LoVo (cell line): ENCODE results near the gene BICD1.
"Not testable (repeated sequence)": the region's sequence is repeated elsewhere in the genome, so short reads cannot be mapped to it uniquely, and the experiment has no call there.

Source experiments
- DNase-seq: peaks from one replicate; pipeline ENCODE4 v3.0.0-alpha.2; 2016; ENCODE audit warnings: low spot score

BICD1 gene

GRCh38 chr12:32106517-32107358 lies at the start of gene BICD1:
Gene BICD1, plus strand, starts transcription at chr12:32106847. Its CDS starts 485 bp downstream, at chr12:32107332.
- DNase-seq: peak; percentile 93

- DNase-seq: no peak
Measured at GRCh38 chr12:32061033-32061432, 45.6 kb upstream of the BICD1 start.

DNA sequence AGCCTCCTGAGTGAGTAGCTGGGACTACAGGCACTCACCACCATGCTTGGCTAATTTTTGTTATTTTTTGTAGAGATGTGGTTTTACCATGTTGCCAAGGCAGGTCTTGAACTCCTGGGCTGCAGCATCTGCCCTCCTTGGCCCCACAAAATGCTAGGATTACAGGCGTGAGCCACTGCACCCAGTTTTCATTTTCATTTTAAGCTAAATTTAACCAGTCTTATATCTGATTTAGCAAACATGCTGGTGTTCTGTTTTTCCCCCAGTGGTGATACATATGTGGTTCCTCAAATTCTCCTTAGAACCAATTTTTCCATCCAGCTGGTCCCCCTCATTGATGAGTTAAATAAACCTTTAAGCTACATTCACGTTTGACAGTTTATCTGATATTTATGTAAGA lies 43.8 kb upstream of the BICD1 start:
- DNase-seq: no peak

DNA sequence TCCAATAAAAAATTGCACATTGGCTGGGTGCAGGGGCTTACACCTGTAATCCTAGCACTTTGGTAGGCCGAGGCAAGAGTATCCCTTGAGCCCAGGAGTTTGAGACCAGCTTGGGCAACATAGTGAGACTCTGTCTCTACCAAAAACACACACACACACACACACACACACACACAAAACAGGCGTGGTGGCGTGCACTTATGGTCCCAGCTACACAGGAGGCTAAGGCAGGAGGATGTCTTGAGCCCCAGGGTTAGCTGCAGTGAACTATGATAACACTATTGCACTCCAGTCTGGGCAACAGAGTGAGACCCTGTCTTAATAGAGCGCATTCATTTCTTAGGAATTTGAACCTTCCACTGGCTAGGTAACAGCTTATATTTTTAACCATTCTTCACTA lies 42.9 kb upstream of the BICD1 start:
- no peak for DNase-seq

- no peak for DNase-seq
Measured at GRCh38 chr12:32066206-32066605, 40.4 kb upstream of the BICD1 start.

- DNase-seq: peak; percentile 77
Measured at GRCh38 chr12:32069071-32069470, 37.6 kb upstream of the BICD1 start.

- no peak for DNase-seq
Measured at GRCh38 chr12:32069731-32070130, 36.9 kb upstream of the BICD1 start.

DNA sequence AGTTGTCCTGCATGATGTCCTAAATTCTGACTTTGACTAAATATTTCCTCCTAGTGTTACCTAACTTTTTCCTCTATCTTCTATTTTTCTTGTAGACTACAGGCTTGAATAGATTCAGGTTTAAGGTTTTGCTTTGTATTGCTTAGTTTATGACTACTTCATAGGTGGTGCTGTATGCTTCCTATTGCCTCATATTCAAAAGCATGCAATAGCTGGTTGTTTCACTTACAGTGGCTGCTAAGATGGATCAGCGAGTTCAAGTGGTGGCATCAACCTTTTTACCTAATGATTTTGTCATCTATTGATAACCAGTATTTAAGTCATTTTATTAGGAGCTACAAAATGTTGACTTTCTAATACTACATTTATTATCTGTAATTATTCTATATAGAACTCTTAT lies 36.3 kb upstream of the BICD1 start:
- no peak for DNase-seq

DNA sequence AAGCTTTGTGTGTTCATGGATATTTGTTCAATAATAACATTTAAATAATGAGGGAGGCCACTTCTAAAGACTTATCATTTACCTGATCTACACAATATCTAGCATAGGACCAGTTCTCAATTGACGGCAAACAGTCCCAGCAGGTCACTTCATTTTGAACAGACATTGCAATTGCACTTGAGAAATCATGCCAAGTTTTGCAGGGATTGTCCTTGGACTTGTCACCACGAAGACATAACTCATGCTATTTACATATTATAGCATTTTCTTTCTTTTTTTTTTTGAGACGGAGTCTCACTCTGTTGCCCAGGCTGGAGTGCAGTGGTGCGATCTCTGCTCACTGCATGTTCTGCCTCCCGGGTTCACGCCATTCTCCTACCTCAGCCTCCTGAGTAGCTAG lies 34.5 kb upstream of the BICD1 start:
- no peak for DNase-seq

DNA sequence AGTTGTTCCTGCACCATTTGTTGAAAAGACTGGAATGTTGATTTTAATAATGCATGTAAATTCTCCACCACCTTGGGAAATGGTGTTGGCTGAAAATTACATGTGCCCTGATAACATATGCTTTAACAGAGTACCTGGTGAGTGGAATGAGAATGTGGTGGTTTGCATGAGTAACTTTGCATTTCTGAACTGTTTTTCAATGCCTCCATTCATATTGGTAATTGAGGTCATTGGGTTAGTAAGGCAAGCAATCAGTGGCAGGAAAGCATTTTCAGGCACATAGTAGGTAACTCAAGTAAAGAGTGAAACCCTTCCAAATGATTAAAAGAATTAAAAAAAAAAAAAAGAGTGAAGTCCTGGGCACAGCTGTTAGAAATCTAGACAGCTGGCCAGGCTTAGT lies 32.2 kb upstream of the BICD1 start:
- no peak for DNase-seq

- no peak for DNase-seq
Measured at GRCh38 chr12:32076941-32077340, 29.7 kb upstream of the BICD1 start.

DNA sequence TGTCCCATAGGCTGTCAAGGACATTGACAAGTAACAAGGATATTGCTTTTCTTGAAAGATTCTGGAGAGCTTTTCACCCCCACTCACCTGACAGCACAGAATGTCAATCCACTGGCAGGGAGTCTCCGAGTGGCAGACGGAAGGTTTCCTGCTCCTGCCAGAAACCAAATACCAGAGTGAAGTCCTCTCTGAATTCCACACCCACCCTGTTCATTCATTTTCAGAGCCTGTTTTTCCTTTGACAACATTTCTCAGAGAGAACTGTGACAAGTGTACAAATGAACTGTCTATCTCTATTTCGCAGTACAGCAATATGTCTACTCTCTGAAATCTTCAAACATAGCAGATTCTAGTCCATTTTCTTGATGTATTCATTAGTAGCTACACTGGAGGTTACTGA lies 26.2 kb upstream of the BICD1 start:
- no peak for DNase-seq

DNA sequence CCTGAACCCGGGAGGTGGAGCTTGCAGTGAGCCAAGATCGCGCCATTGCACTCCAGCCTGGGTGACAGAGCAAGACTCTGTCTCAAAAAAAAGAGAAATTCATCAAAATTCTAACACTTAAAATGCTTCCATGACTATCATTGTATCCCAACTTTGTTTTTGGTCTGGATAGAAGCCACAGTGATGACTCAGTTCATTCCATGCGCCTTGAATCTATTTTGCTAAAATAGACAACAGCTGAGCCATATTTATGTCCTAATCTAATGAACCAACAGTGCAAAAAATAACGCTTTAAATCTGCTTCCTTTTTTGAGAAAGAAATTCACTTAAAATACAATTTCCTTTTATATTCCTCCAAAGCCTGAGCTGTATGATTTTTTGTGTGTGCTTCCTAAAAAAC lies 23.2 kb upstream of the BICD1 start:
- DNase-seq: no peak

DNA sequence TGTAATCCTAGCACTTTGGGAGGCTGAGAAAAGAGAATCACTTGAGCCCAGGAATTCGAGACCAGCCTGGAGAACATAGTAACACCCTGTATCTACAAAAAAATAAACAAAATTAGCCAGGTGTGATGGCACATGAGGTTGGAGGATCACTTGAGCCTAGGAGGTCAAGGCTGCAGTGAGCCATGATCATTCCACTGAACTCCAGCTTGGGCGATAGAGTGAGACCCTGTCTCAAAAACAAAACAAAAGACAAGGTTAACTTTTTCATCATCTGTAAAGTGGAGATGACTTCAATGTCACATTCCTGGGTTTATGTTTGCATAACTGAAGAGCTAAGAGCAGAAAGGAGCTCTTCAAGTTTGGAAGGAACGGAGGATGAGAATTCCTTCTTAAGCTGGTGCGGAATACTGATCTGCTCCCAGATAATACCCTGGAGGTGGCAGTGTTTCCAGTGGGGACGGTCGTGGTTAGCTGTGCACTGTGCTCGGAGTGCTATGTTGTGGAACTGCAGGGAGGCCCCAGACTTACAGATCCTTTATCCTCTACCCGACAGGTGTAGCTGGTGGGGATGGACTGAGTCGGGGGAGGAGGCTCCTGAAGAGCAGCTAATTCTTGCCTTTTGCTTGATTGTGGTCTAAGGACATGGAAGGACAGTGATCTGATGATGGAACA lies 22.5 kb upstream of the BICD1 start:
- no peak for DNase-seq

- no peak for DNase-seq
Measured at GRCh38 chr12:32084753-32085152, 21.9 kb upstream of the BICD1 start.

- DNase-seq: no peak
Measured at GRCh38 chr12:32087306-32087705, 19.3 kb upstream of the BICD1 start.

GRCh38 chr12:32089156-32089555 lies 17.5 kb upstream of the BICD1 start:
- no peak for DNase-seq

GRCh38 chr12:32089586-32089985 lies 17.1 kb upstream of the BICD1 start:
- DNase-seq: no peak

GRCh38 chr12:32091696-32092095 lies 15.0 kb upstream of the BICD1 start:
- DNase-seq: no peak

- no peak for DNase-seq
Measured at GRCh38 chr12:32098112-32098511, 8.5 kb upstream of the BICD1 start.

DNA sequence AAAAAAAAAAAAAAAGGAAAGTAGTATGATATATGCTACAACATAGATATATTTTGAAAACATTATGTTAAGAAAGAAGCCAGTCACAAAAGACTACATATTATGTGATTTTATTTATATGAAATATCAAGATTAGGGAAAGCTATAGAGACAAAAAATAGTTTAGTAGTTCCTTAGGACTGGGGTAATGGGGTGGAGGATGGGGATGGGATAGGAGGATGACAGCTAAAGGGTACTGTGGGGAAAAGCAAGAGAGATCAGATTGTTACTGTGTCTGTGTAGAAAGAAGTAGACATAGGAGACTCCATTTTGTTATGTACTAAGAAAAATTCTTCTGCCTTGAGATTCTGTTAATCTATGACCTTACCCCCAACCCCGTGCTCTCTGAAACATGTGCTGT lies 7.4 kb upstream of the BICD1 start:
- DNase-seq: not testable (repeated sequence)

- DNase-seq: no peak
Measured at GRCh38 chr12:32100361-32100760, 6.3 kb upstream of the BICD1 start.

DNA sequence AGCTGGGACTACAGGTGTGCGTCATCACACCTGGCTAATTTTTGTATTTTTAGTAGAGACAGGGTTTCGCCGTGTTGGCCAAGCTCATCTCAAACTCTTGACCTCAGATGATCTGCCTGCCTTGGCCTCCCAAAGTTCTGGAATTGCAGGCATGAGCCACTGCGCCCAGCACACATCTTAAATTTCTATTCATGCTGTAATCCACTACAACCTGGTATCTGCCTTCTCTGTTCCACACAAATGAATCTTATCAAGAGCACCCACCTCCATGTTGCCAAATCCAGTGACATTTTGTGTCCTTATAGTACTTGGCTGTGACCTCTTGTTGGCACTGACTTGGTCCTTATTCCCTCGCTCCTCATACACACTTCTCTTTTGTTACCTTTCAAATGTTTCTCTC lies 5.8 kb upstream of the BICD1 start:
- no peak for DNase-seq

DNA sequence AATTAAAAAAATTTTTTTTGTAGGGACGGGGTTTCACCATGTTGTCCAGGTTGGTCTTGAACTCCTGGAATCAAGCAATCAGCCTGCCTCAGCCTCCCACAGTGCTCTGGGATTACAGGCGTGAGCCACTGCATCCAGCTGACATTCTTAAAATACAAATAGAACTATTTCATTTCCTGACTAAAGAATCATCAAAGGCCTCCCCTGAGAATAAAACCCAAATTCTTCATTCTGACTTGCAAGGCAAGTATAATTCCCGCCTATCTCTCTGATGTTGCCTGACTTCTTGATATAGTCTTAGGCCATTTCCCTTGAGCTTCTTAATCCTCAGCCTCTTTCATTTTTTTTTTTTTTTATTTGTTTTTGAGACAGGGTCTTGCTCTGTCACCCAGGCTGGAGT lies 4.4 kb upstream of the BICD1 start:
- no peak for DNase-seq
